CD14-positive monocyte (primary cell): ENCODE results near the gene SLC66A1. TPM values are rescaled to one million over a fixed set of nuclear protein-coding genes. Genes with fewer than 3 reads are reported as not detected.

Experiments used
- DNase-seq, 3 donors: peaks; one replicate each; pipeline ENCODE4 v3.0.0-alpha.2; 2011 to 2022
- H2AFZ ChIP-seq: 2 replicates; pipeline ENCODE4 v1.6.0; 2012; ENCODE audit warnings: mild to moderate bottlenecking, low read depth, low read length, inconsistent platforms; ENCODE audit not compliant: insufficient read depth, poor library complexity, severe bottlenecking
- H3K27ac ChIP-seq, 2 donors: 1 replicate in 1 of 2; 2 replicates in 1 of 2; pipeline ENCODE4 v1.5.1; 2012 to 2013; ENCODE audit warnings: low read length in 2 of 2, control low read depth in 1 of 2, inconsistent platforms in 1 of 2, low read depth in 1 of 2, mild to moderate bottlenecking in 1 of 2
- H3K27me3 ChIP-seq, 2 donors: one replicate each; pipeline versions ENCODE4 v1.6.0 to v1.6.1; 2011 to 2013; ENCODE audit warnings: low read length in 2 of 2; ENCODE audit not compliant: control insufficient read depth in 2 of 2, insufficient read depth in 2 of 2
- H3K36me3 ChIP-seq, 2 donors: replicated peaks in 1 of 2; 1 replicate in 1 of 2; 2 replicates in 1 of 2; pipeline versions ENCODE4 v1.5.1 to v1.6.1; 2012 to 2013; ENCODE audit warnings: low read length in 2 of 2, control low read depth in 1 of 2, inconsistent platforms in 1 of 2, mild to moderate bottlenecking in 1 of 2; ENCODE audit not compliant: insufficient read depth in 2 of 2, control insufficient read depth in 1 of 2
- H3K4me1 ChIP-seq, 2 donors: 1 replicate in 1 of 2; 2 replicates in 1 of 2; pipeline versions ENCODE4 v1.5.1 to v1.6.1; 2012 to 2013; ENCODE audit warnings: low read length in 2 of 2, control low read depth in 1 of 2, inconsistent platforms in 1 of 2, mild to moderate bottlenecking in 1 of 2, moderate library complexity in 1 of 2; ENCODE audit not compliant: insufficient read depth in 2 of 2, control insufficient read depth in 1 of 2
- H3K4me2 ChIP-seq: replicated peaks from 2 replicates; pipeline ENCODE3; 2012; ENCODE audit warnings: low read length, moderate library complexity, mild to moderate bottlenecking; ENCODE audit not compliant: poor library complexity, severe bottlenecking; ENCODE audit errors: extremely low read depth
- H3K4me3 ChIP-seq, 3 experiments: fragments of 200-600 bp in 1 of 3; sonication (generic) in 1 of 3; replicated peaks in 1 of 3; 1 replicate in 2 of 3; 2 replicates in 1 of 3; pipeline ENCODE4 v1.5.1; 2011 to 2013; ENCODE audit warnings: low read length in 3 of 3, mild to moderate bottlenecking in 3 of 3, control low read depth in 2 of 3, low read depth in 2 of 3, inconsistent platforms in 1 of 3, moderate library complexity in 1 of 3
- H3K79me2 ChIP-seq: 2 replicates; pipeline ENCODE4 v1.6.0; 2012; ENCODE audit warnings: mild to moderate bottlenecking, control low read depth, inconsistent platforms, low read length, moderate library complexity; ENCODE audit not compliant: insufficient read depth
- H3K9ac ChIP-seq: 2 replicates; pipeline ENCODE4 v1.6.0; 2017; ENCODE audit warnings: low read length, mild to moderate bottlenecking; ENCODE audit not compliant: insufficient read depth, poor library complexity, severe bottlenecking
- H3K9me3 ChIP-seq, 2 donors: replicated peaks in 1 of 2; 1 replicate in 1 of 2; 2 replicates in 1 of 2; pipeline versions ENCODE4 v1.5.1 to v1.6.1; 2012 to 2013; ENCODE audit warnings: low read length in 2 of 2, control low read depth in 1 of 2; ENCODE audit not compliant: control insufficient read depth in 1 of 2, insufficient read depth in 1 of 2
- H4K20me1 ChIP-seq: 2 replicates; pipeline ENCODE4 v1.6.0; 2012; ENCODE audit warnings: mild to moderate bottlenecking, low read length, control low read depth, moderate library complexity; ENCODE audit not compliant: insufficient read depth
- H3K27ac Mint-ChIP-seq, 7 donors: one replicate each; pipeline ENCODE4 v1.8.0; 2020; ENCODE audit warnings: mild to moderate bottlenecking in 7 of 7, mixed read lengths in 7 of 7, moderate library complexity in 6 of 7, inconsistent platforms in 2 of 7
- H3K27me3 Mint-ChIP-seq, 3 donors: one replicate each; pipeline ENCODE4 v1.8.0; 2021 to 2022; ENCODE audit warnings: low read depth in 3 of 3, mild to moderate bottlenecking in 3 of 3, mixed read lengths in 3 of 3, moderate library complexity in 3 of 3, inconsistent platforms in 1 of 3
- H3K36me3 Mint-ChIP-seq, 2 donors: one replicate each; pipeline ENCODE4 v1.8.0; 2020; ENCODE audit warnings: mixed read lengths in 2 of 2, inconsistent platforms in 1 of 2, mild to moderate bottlenecking in 1 of 2
- H3K4me1 Mint-ChIP-seq: one replicate; pipeline ENCODE4 v1.8.0; 2020; ENCODE audit warnings: mild to moderate bottlenecking, mixed read lengths
- H3K4me3 Mint-ChIP-seq, 2 donors: one replicate each; pipeline ENCODE4 v1.8.0; 2020; ENCODE audit warnings: mild to moderate bottlenecking in 2 of 2, mixed read lengths in 2 of 2, moderate library complexity in 1 of 2
- H3K9me3 Mint-ChIP-seq, 7 donors: one replicate each; pipeline ENCODE4 v1.8.0; 2020 to 2022; ENCODE audit warnings: mixed read lengths in 7 of 7, mild to moderate bottlenecking in 6 of 7, moderate library complexity in 6 of 7, inconsistent platforms in 2 of 7
- WGBS: methylation state at CpG from one replicate; pipeline ENCODE4 v1.1.5; 2013; ENCODE audit warnings: missing lambda C conversion rate; ENCODE audit not compliant: insufficient coverage; 5-methylcytosine and 5-hydroxymethylcytosine counted together
- intact Hi-C, 2 donors: fragments of 100-400 bp; cut with micrococcal nuclease; formaldehyde crosslinking; loops; one replicate each; pipeline versions ENCODE4 v1.15.0 to v1.15.1; 2023
- polyA plus RNA-seq, 3 donors: library from polyadenylated mRNA; depleted of rRNA in 1 of 3; unstranded in 2 of 3; stranded (reverse) in 1 of 3; fragments of 300-500 nt in 2 of 3; fragments of >200 nt in 1 of 3; fragmentation: Illumina TruSeq in 2 of 3; gene quantifications; 1 replicate in 2 of 3; 2 replicates in 1 of 3; pipeline ENCODE4 v1.2.3, GENCODE V29; 2012 to 2021
- TF ChIP-seq, protein P1 (sequence below): fragments of 200-600 bp; IDR thresholded peaks from one replicate; pipeline ENCODE4 v1.8.0; 2022; ENCODE audit warnings: antibody characterized with exemption, mild to moderate bottlenecking

The SLC66A1 gene
- polyA plus RNA-seq, 3 donors, result 9.1 to 21.1 (median 9.7) TPM

DNA sequence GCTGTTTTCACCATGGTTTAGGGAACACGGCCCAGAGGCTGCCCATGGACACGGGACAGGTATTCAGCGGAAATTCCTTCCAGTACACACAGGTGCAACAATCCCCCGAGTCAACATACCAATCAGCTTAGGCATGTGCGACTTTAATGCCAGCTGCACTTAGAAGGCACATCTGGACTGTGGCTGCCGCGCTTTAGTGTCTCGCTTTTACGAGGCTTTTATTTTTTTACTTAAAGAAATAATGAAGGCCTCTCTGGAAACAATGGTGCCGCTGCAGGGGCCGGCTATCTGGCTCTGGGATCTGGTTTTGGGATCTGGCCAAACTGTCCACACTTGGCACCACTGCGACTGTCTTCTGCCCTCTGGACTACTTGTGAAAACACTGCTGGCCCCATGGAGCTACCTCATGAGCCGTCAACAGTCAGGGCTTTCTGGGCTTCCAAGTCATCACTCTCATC, 55.5 kb downstream of the SLC66A1 start:
- intact Hi-C loops, result no loop called here
- peak overlapping the region in 1 of 7 donors; percentile 58 for H3K27ac Mint-ChIP-seq
- peaks cover 29 to 73% of the 10 kb centered on the region in 2 donors for H3K36me3 ChIP-seq
- H3K9me3 Mint-ChIP-seq, result no peaks in the 10 kb centered on the region
- no peak overlapping the region for H3K9ac ChIP-seq
- no peak overlapping the region for H3K27ac ChIP-seq
- peaks cover 0 to 22% of the 10 kb centered on the region in 2 donors for H3K4me1 ChIP-seq
- no peaks in the 10 kb centered on the region for H3K9me3 ChIP-seq
- TF ChIP-seq, protein P1, sequence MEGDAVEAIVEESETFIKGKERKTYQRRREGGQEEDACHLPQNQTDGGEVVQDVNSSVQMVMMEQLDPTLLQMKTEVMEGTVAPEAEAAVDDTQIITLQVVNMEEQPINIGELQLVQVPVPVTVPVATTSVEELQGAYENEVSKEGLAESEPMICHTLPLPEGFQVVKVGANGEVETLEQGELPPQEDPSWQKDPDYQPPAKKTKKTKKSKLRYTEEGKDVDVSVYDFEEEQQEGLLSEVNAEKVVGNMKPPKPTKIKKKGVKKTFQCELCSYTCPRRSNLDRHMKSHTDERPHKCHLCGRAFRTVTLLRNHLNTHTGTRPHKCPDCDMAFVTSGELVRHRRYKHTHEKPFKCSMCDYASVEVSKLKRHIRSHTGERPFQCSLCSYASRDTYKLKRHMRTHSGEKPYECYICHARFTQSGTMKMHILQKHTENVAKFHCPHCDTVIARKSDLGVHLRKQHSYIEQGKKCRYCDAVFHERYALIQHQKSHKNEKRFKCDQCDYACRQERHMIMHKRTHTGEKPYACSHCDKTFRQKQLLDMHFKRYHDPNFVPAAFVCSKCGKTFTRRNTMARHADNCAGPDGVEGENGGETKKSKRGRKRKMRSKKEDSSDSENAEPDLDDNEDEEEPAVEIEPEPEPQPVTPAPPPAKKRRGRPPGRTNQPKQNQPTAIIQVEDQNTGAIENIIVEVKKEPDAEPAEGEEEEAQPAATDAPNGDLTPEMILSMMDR, result no peak
- H3K4me1 Mint-ChIP-seq, result peaks cover 21% of the 10 kb centered on the region
- peaks cover 0 to 3% (median 2%) of the 10 kb centered on the region in 3 donors for H3K27me3 Mint-ChIP-seq
- H3K4me3 Mint-ChIP-seq, result no peak overlapping the region
- 96% methylated on average over 12 of the region's 13 CpGs for WGBS
- DNase-seq, result no peak
- peaks cover 100% of the 10 kb centered on the region for H4K20me1 ChIP-seq
- peaks cover 49 to 70% of the 10 kb centered on the region in 2 donors for H3K36me3 Mint-ChIP-seq
- H2AFZ ChIP-seq, result no peak overlapping the region
- no peak overlapping the region for H3K4me2 ChIP-seq
- H3K79me2 ChIP-seq, result peaks cover 46% of the 10 kb centered on the region
- no peak overlapping the region for H3K4me3 ChIP-seq
- H3K27me3 ChIP-seq, result no peaks in the 10 kb centered on the region

DNA sequence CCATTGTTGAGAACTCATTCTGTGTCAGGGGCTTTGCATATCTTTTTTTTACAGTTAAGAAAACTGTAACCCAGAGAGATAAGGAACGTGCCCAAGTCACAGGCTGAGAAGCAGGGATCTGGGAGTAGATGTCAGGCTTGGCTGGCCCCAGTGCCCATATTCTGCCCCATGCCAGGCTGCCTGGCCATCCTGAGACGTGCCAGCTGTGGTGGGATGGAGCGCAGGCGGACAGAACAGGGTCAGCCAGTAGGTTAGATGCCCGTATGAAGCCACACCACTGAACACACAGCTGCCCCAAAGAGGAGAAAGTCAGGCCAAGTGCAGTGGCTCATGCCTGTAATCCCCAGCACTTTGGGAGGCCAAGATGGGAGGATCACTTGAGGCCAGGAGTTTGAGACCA, 55.9 kb downstream of the SLC66A1 start:
- DNase-seq, result no peak
- TF ChIP-seq, protein P1, result no peak
- H3K36me3 ChIP-seq, result peaks cover 34 to 74% of the 10 kb centered on the region in 2 donors
- no peak overlapping the region for H3K9ac ChIP-seq
- Mint-ChIP-seq H3K4me3 (no peak overlapping the region), H3K27ac (peak overlapping the region in 1 of 7 donors; percentile 26), H3K9me3 (no peaks in the 10 kb centered on the region), H3K4me1 (peaks cover 23% of the 10 kb centered on the region), H3K36me3 (peaks cover 52 to 70% of the 10 kb centered on the region in 2 donors), H3K27me3 (peaks cover 0 to 3% (median 2%) of the 10 kb centered on the region in 3 donors)
- peaks cover 100% of the 10 kb centered on the region for H4K20me1 ChIP-seq
- H3K79me2 ChIP-seq, result peaks cover 46% of the 10 kb centered on the region
- no peak overlapping the region for H3K27ac ChIP-seq
- H3K9me3 ChIP-seq, result no peaks in the 10 kb centered on the region
- WGBS, result 100% methylated on average over 3 of the region's 5 CpGs
- intact Hi-C loops, result no loop called here
- no peak overlapping the region for H3K4me3 ChIP-seq
- H3K27me3 ChIP-seq, result no peaks in the 10 kb centered on the region
- no peak overlapping the region for H2AFZ ChIP-seq
- H3K4me2 ChIP-seq, result no peak overlapping the region
- H3K4me1 ChIP-seq, result peaks cover 0 to 22% of the 10 kb centered on the region in 2 donors
